Activated T-helper 1 cell treated with anti-CD3 and anti-CD28 coated beads, Interleukin-2, amount 50 U/mL, for 16 hours (primary cell): ENCODE results near the gene ATP11A.
"Not testable (repeated sequence)": the region's sequence is repeated elsewhere in the genome, so short reads cannot be mapped to it uniquely, and the experiment has no call there.

Experiments
- DNase-seq, 2 donors: peaks; one replicate each; pipeline ENCODE4 v3.0.0-alpha.2; 2020; ENCODE audit warnings: low read depth in 1 of 2, low spot score in 1 of 2

Gene ATP11A

GRCh38 chr13:112772929-112773328, 83.1 kb downstream of the ATP11A start:
- no peak for DNase-seq

GRCh38 chr13:112773601-112774447, 84.0 kb downstream of the ATP11A start:
- no peak for DNase-seq

GRCh38 chr13:112774448-112774792, 84.6 kb downstream of the ATP11A start:
- DNase-seq, result no peak

GRCh38 chr13:112774829-112775565, 85.2 kb downstream of the ATP11A start:
- DNase-seq, result no peak

- DNase-seq, result no peak
These were observed 86.0 kb downstream of the ATP11A start for GRCh38 chr13:112775791-112776279.

- no peak for DNase-seq
These were observed 86.5 kb downstream of the ATP11A start for GRCh38 chr13:112776354-112776753.

GRCh38 chr13:112776971-112777370, 87.1 kb downstream of the ATP11A start:
- no peak for DNase-seq

- DNase-seq, result no peak
These were observed 88.0 kb downstream of the ATP11A start for GRCh38 chr13:112777637-112778406.

GRCh38 chr13:112779856-112780604, 90.2 kb downstream of the ATP11A start:
- DNase-seq, result no peak

- no peak for DNase-seq
These were observed 91.4 kb downstream of the ATP11A start for GRCh38 chr13:112781287-112781686.

- no peak for DNase-seq
These were observed 92.1 kb downstream of the ATP11A start for GRCh38 chr13:112781881-112782361.

GRCh38 chr13:112782429-112783010, 92.7 kb downstream of the ATP11A start:
- DNase-seq, result no peak

- no peak for DNase-seq
These were observed 93.5 kb downstream of the ATP11A start for GRCh38 chr13:112783135-112783977.

GRCh38 chr13:112783978-112784371, 94.1 kb downstream of the ATP11A start:
- DNase-seq, result no peak

- no peak for DNase-seq
These were observed 95.1 kb downstream of the ATP11A start for GRCh38 chr13:112784811-112785482.

GRCh38 chr13:112785483-112785856, 95.6 kb downstream of the ATP11A start:
- DNase-seq, result no peak

- not testable (repeated sequence) for DNase-seq
These were observed 97.0 kb downstream of the ATP11A start for GRCh38 chr13:112786810-112787209.

- no peak for DNase-seq
These were observed 101.2 kb downstream of the ATP11A start for GRCh38 chr13:112790735-112791641.
